NCI-H510A (cell line): ENCODE data around the gene ASAP3.
"Not testable (repeated sequence)": the region's sequence is repeated elsewhere in the genome, so short reads cannot be mapped to it uniquely, and the experiment has no call there.

Source experiments
- DNase-seq: peaks from one replicate; lab custom pipeline; 2025; lab: John Stamatoyannopoulos, UW

The ASAP3 gene

DNA sequence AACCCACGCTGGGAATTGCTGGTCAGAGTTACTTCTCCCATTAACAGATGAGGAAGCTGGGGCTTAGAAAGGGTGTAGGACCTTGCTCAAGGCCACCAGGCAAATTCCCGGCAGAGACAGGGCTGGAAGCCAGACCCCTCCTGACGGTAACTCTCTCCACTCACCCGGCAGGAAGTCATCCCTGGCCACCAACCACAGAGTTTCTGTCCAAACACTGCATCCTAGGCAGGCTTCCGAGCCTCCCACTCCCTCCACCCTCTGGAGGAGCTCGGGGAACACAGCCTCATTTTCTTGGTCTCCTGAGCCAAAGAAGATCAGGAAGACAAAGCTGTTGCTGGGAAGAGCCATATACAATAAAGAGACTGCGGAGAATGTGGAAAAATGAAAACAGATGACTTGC lies 89.3 kb downstream of the ASAP3 start:
- DNase-seq, result no peak

- DNase-seq, result no peak
These were observed 89.8 kb downstream of the ASAP3 start for GRCh38 chr1:23394181-23394580.

DNA sequence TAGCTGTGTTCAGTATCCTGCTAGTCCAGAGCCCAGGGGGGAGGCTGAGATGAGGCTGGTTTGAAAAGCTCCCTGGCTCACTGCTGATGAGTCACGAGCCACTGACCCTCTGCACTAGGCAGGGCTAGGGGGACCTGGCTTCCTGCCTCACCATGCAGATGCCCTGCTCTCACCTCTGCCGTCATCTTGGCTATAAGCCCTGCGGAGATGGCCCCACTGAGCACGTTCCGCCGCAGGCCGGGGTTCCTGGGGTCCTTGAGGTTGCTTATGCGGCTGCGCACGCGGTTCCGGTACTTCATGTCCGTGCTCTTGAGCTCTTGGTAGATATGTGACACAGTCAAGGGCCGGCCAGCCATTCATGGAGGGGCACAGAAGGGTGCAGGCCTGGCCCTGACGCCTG lies 90.3 kb downstream of the ASAP3 start:
- DNase-seq, result no peak

- DNase-seq, result no peak
These were observed 91.7 kb downstream of the ASAP3 start for GRCh38 chr1:23392125-23392855.

GRCh38 chr1:23389837-23390321 lies 94.1 kb downstream of the ASAP3 start:
- no peak for DNase-seq

- no peak for DNase-seq
These were observed 96.5 kb downstream of the ASAP3 start for GRCh38 chr1:23387494-23387893.

DNA sequence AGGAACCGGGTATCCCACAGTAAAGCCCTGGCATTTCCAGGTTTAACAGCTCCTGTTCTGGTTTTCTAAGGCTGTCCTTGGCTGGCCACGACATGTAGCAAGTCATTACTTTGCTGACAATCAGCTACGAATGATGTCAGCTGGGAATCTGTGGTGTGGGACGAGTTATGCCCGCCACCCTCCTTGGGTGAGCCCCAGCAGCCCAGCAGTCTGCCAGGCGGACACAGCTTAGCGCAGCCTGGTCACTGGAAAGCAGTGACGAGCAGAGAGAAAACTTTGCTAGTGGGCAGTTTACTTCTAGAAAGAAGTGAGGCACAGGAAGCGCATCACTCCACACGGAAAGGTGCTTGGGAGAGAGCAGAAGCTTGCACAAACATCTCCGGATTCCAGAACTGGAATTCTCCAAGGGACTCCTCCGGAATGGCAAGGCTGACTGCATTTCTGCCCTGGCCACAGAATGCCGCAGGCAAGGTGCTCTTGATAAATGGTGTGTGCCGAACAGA lies 98.8 kb downstream of the ASAP3 start:
- DNase-seq, result no peak

GRCh38 chr1:23384312-23385058 lies 99.5 kb downstream of the ASAP3 start:
- DNase-seq, result no peak

- DNase-seq, result no peak
These were observed 100.2 kb downstream of the ASAP3 start for GRCh38 chr1:23383577-23384311.

GRCh38 chr1:23381233-23381885 lies 102.6 kb downstream of the ASAP3 start:
- no peak for DNase-seq

DNA sequence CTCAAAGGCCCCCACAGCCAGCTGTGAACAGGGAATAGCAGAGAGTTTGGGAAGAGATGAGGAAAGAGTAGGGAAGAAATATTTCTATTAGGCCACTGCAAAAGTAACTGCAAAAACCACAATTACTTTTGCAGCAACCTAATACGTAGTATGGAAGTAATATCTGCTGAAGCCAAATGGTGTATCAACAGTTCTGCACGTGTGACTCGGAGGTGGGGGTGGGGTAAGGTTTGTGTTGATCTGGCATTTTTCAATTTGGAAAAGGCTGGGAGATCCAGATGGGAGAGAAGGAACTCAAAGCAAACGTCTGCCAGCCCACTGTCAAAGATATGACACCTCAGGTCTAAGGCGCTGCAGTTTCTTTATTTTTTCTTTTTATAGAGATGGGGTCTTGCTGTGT lies 103.3 kb downstream of the ASAP3 start:
- DNase-seq, result no peak

GRCh38 chr1:23380236-23380635 lies 103.7 kb downstream of the ASAP3 start:
- DNase-seq, result not testable (repeated sequence)
